Astrocyte of the spinal cord (primary cell): ENCODE data around the gene HPGDS.
A peak's percentile ranks its signal among the peaks of the same experiment; 100 is the strongest.

Experiments used
- DNase-seq: peaks from one replicate; pipeline ENCODE4 v3.0.0; 2011; ENCODE audit warnings: low read depth, low spot score
- H3K4me3 ChIP-seq: 2 replicates; pipeline ENCODE4 v1.5.1; 2011; ENCODE audit warnings: low read depth, mild to moderate bottlenecking, low read length, moderate library complexity
- in situ Hi-C: cut with HindIII; loops from 2 replicates; pipeline ENCODE4 v1.10.0; 2017; ENCODE audit warnings: low sequenced_read_pairs
- TF ChIP-seq, protein P1 (sequence below): IDR thresholded peaks from 2 replicates; pipeline ENCODE4 v1.5.1; 2012; ENCODE audit warnings: low read depth, mild to moderate bottlenecking, low read length, inconsistent platforms

Gene HPGDS

GRCh38 chr4:94290245-94290644, 52.4 kb downstream of the HPGDS start:
- TF ChIP-seq, protein P1, sequence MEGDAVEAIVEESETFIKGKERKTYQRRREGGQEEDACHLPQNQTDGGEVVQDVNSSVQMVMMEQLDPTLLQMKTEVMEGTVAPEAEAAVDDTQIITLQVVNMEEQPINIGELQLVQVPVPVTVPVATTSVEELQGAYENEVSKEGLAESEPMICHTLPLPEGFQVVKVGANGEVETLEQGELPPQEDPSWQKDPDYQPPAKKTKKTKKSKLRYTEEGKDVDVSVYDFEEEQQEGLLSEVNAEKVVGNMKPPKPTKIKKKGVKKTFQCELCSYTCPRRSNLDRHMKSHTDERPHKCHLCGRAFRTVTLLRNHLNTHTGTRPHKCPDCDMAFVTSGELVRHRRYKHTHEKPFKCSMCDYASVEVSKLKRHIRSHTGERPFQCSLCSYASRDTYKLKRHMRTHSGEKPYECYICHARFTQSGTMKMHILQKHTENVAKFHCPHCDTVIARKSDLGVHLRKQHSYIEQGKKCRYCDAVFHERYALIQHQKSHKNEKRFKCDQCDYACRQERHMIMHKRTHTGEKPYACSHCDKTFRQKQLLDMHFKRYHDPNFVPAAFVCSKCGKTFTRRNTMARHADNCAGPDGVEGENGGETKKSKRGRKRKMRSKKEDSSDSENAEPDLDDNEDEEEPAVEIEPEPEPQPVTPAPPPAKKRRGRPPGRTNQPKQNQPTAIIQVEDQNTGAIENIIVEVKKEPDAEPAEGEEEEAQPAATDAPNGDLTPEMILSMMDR: no peak
- no peak overlapping the region for H3K4me3 ChIP-seq
- DNase-seq: no peak
- in situ Hi-C loops: no loop called here

DNA sequence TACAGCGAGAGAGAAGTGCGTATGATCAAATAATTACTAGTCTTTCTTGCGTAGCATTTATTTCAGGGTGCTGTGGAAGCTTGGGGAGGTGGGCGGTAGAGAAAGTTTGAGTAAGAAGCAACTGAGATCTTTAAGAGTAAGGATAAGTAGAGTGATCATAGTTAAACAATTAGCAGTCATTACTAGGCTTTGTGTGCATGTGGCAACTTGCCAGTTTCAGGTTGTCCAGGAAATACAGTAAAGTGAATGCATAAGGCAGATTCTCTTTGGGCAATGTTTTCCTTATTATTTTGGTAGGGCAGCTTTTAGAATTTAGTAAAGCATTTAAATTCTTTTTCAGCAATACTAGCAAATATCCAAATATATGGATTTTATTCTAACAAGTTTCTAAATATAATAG, 57.0 kb downstream of the HPGDS start:
- TF ChIP-seq, protein P1: no peak
- in situ Hi-C loops: no loop called here

DNA sequence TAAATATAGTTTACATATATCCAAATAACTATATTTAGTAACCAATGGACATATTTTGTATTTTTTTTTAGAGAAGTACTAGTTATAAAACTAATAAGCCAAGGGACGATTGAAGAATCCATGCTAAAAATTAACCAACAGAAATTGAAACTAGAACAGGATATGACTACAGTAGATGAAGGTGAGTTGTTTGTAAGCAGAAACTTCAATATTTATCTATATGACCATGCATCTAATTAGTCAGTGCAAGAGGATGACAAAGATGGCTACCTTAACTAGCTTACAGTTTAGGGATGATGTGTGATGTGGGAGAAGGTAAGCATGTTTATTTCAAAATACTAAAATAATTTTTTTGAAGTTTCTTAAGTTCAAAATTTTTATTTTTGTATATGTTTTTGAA, 57.7 kb downstream of the HPGDS start:
- DNase-seq: no peak
- TF ChIP-seq, protein P1: no peak
- in situ Hi-C loops: no loop called here
- no peak overlapping the region for H3K4me3 ChIP-seq

More for the DNA sequence above, 57.0 kb downstream of the HPGDS start:
- no peak overlapping the region for H3K4me3 ChIP-seq
- DNase-seq: no peak

GRCh38 chr4:94278781-94279180, 63.9 kb downstream of the HPGDS start:
- no peak for DNase-seq
- in situ Hi-C loops: no loop called here
- H3K4me3 ChIP-seq: no peak overlapping the region
- TF ChIP-seq, protein P1: no peak

GRCh38 chr4:94277534-94277933, 65.1 kb downstream of the HPGDS start:
- TF ChIP-seq, protein P1: no peak
- no peak overlapping the region for H3K4me3 ChIP-seq
- DNase-seq: no peak
- in situ Hi-C loops: no loop called here

DNA sequence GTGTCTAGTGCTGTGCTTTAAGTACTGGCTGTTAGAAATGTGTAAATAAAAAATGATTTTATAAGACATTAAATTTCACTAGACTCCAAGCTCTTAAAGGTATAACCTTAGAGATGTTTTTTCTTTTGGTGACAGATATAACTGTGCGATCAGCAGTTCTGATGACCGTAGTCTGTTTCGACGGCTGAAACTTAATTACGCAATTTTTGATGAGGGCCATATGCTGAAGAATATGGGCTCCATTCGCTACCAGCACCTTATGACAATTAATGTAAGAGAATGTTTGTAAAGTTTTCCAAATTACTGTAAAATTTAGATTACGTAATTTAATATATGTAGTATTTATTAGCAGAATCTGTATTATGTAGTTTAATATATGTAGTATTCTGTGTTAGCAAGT, 66.4 kb downstream of the HPGDS start:
- TF ChIP-seq, protein P1: no peak
- no peak for DNase-seq
- in situ Hi-C loops: no loop called here
- no peak overlapping the region for H3K4me3 ChIP-seq

GRCh38 chr4:94274912-94275311, 67.7 kb downstream of the HPGDS start:
- DNase-seq: peak; percentile 54
- H3K4me3 ChIP-seq: no peak overlapping the region
- TF ChIP-seq, protein P1: no peak
- in situ Hi-C loops: no loop called here
